ENCODE measurements around the gene YDJC. TPM values are rescaled to one million over a fixed set of nuclear protein-coding genes. Genes with fewer than 3 reads are reported as not detected.

The YDJC gene
- polyA plus RNA-seq, 1 experiment: 20.0 TPM

DNA sequence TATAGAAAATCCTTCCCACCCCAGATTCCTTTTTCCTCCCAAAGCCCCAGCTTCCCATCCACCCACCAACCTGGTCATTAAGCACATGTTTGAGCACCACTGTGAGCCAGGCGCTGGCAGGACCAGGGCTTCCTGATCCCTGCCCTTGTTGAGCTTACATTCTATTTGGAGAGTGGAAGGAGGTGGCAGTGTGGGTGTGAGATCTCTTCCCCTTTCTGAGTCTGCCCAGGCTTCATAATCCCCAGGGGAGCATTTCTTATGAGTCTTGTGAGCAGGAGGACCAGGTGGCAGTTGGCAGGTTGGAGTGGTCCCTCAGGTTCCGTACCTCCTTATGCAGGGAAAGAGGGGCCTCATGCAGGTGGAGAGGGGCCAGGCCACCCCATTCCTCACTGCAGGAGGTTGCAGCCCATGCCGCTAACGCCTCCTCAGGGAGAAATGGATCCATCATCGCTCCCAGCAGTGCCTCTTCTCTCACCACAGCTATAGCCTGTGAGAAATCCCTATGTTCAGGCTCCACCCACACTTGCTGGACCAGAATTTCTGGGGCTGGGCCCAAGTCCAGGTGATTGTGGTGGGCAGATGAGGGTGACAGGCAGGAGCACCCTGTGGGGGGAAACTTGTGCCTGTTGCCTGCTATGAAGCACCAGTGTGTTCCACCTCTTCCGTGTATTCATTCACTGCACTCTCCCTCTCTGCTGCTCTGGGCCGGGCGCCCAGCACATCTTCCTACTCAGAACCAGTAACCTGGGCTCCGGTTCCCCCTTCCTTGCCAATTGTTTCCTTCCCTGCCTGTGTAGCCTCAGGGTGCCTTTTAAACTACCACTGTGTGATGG lies 38.8 kb downstream of the YDJC start:
- CTCF ChIA-PET: interaction anchor here (1.4 to 2.3 kb wide), 2 partner anchors 13 to 56 kb away, joined by 3 to 5 read pairs; no protein-coding TSS in a partner anchor
- TF ChIP-seq, protein P1, sequence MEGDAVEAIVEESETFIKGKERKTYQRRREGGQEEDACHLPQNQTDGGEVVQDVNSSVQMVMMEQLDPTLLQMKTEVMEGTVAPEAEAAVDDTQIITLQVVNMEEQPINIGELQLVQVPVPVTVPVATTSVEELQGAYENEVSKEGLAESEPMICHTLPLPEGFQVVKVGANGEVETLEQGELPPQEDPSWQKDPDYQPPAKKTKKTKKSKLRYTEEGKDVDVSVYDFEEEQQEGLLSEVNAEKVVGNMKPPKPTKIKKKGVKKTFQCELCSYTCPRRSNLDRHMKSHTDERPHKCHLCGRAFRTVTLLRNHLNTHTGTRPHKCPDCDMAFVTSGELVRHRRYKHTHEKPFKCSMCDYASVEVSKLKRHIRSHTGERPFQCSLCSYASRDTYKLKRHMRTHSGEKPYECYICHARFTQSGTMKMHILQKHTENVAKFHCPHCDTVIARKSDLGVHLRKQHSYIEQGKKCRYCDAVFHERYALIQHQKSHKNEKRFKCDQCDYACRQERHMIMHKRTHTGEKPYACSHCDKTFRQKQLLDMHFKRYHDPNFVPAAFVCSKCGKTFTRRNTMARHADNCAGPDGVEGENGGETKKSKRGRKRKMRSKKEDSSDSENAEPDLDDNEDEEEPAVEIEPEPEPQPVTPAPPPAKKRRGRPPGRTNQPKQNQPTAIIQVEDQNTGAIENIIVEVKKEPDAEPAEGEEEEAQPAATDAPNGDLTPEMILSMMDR (IDR thresholded peaks at IDR 0.05; ENCODE audit: insufficient read depth, low read depth, low read length): no peak
- Histone ChIP-seq H3K27me3 (ENCODE audit: control insufficient read depth, insufficient read depth, low read length) (no peaks in the 10 kb centered on the region), H3K4me3 (ENCODE audit: low read depth, low read length) (no peak overlapping the region), H3K36me3 (ENCODE audit: control insufficient read depth, insufficient read depth, low read length) (peaks cover 18% of the 10 kb centered on the region)
- POLR2A ChIA-PET: no interaction called here
- DNase-seq (ENCODE audit: low read depth): no peak

- CTCF ChIA-PET: interaction anchor here (1.2 to 1.4 kb wide), 2 partner anchors 15 to 40 kb away, joined by 3 read pairs; partner anchors contain the start of gene YDJC
- TF ChIP-seq, protein P1 (IDR thresholded peaks at IDR 0.05; ENCODE audit: insufficient read depth, low read depth, low read length): no peak
Observed at GRCh38 chr22:21589396-21589795, 40.4 kb downstream of the YDJC start.

GRCh38 chr22:21587803-21588611 lies 41.8 kb downstream of the YDJC start:
- DNase-seq (ENCODE audit: low read depth): peak; percentile 8
- ChIA-PET CTCF (interaction anchor here (1.1 to 1.6 kb wide), 2 partner anchors 14 to 19 kb away, joined by 3 to 6 read pairs; no protein-coding TSS in a partner anchor), POLR2A (no interaction called here)
- TF ChIP-seq, protein P1 (IDR thresholded peaks at IDR 0.05; ENCODE audit: insufficient read depth, low read depth, low read length): no peak
- Histone ChIP-seq H3K36me3 (ENCODE audit: control insufficient read depth, insufficient read depth, low read length) (peaks cover 2% of the 10 kb centered on the region), H3K4me3 (ENCODE audit: low read depth, low read length) (no peak overlapping the region), H3K27me3 (ENCODE audit: control insufficient read depth, insufficient read depth, low read length) (no peaks in the 10 kb centered on the region)

More at GRCh38 chr22:21589396-21589795, 40.4 kb downstream of the YDJC start:
- Histone ChIP-seq H3K4me3 (ENCODE audit: low read depth, low read length) (no peak overlapping the region), H3K36me3 (ENCODE audit: control insufficient read depth, insufficient read depth, low read length) (peaks cover 11% of the 10 kb centered on the region), H3K27me3 (ENCODE audit: control insufficient read depth, insufficient read depth, low read length) (no peaks in the 10 kb centered on the region)
- DNase-seq (ENCODE audit: low read depth): no peak
- POLR2A ChIA-PET: no interaction called here

DNA sequence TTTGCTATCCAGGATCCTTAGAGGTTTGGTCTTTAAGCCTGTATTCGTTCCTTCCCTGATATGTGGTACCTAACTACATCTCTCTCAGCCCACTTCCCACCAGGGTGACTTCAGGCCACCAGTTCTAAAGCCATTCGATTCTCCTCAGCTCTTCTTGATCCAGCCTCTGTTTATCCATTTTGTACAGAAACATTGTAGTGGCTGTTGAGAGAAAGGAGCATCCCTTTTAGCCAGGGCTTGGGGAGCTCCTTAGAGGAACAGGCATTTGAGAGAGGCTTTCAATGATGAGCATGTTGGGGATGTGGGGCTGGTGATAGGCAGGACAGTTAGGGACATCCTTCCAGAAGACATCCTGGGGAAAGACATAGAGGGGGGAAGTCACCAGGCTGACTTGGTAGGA lies 44.4 kb downstream of the YDJC start:
- no peaks in the 10 kb centered on the region for H3K36me3 ChIP-seq (ENCODE audit: control insufficient read depth, insufficient read depth, low read length)
- no peak for DNase-seq (ENCODE audit: low read depth)
- H3K27me3 ChIP-seq (ENCODE audit: control insufficient read depth, insufficient read depth, low read length): no peaks in the 10 kb centered on the region
- H3K4me3 ChIP-seq (ENCODE audit: low read depth, low read length): no peak overlapping the region
- POLR2A ChIA-PET: no interaction called here
- TF ChIP-seq, protein P1 (IDR thresholded peaks at IDR 0.05; ENCODE audit: insufficient read depth, low read depth, low read length): no peak
- CTCF ChIA-PET: interaction anchor here (0.7 to 1.3 kb wide), 3 partner anchors 9 to 58 kb away, joined by 3 to 4 read pairs (median 4); no protein-coding TSS in a partner anchor

Data from BJ (cell line).